ENCODE results near the gene SLC36A2. TPM values are rescaled to one million over a fixed set of nuclear protein-coding genes. Genes with fewer than 3 reads are reported as not detected.

The SLC36A2 gene
- total and polyA plus RNA-seq, 4 donors, result not detected

GRCh38 chr5:151332857-151333256, 14.5 kb downstream of the SLC36A2 start:
- no peaks in the 10 kb centered on the region for H3K4me1 ChIP-seq (ENCODE audit: control insufficient read depth in 4 of 4, insufficient read depth in 4 of 4, low read length in 3 of 4)
- WGBS, result 92% methylated on average over 2 of the region's 2 CpGs

GRCh38 chr5:151328734-151329133, 18.6 kb downstream of the SLC36A2 start:
- no peaks in the 10 kb centered on the region for H3K27me3 ChIP-seq (ENCODE audit: control insufficient read depth in 4 of 4, insufficient read depth in 4 of 4, low read length in 3 of 4)
- peaks cover 0 to 4% (median 0%) of the 10 kb centered on the region in 4 donors for H3K9me3 ChIP-seq (ENCODE audit: control insufficient read depth in 4 of 4, low read length in 3 of 4)
- no peaks in the 10 kb centered on the region for H3K36me3 ChIP-seq (ENCODE audit: control insufficient read depth in 4 of 4, insufficient read depth in 3 of 4, low read depth in 1 of 4, low read length in 3 of 4)
- no peaks in the 10 kb centered on the region for H3K4me1 ChIP-seq (ENCODE audit: control insufficient read depth in 4 of 4, insufficient read depth in 4 of 4, low read length in 3 of 4)
- no peak overlapping the region for H3K4me3 ChIP-seq (ENCODE audit: low read depth in 1 of 3, low read length in 3 of 3)
- DNase-seq (ENCODE audit: low spot score), result no peak
- WGBS, result 80% methylated on average over 4 of the region's 4 CpGs
- H3K9ac ChIP-seq (ENCODE audit: low read depth in 1 of 2, low read length in 2 of 2), result no peak overlapping the region
- TF ChIP-seq JUND (IDR thresholded peaks at IDR 0.05), result no peak
- TF ChIP-seq HNF4A (conservative IDR thresholded peaks at IDR 0.05), result no peak
- no peak for TF ChIP-seq YY1 (IDR thresholded peaks at IDR 0.05)
- no peak for TF ChIP-seq RXRA (IDR thresholded peaks at IDR 0.05)
- no peak for TF ChIP-seq GABPA (IDR thresholded peaks at IDR 0.05 in 1 of 2, conservative IDR thresholded peaks at IDR 0.05 in 1 of 2)
- no peak for TF ChIP-seq NR2F2 (IDR thresholded peaks at IDR 0.05)
- no peak for TF ChIP-seq TAF1 (conservative IDR thresholded peaks at IDR 0.05)
- TF ChIP-seq ZBTB33 (IDR thresholded peaks at IDR 0.05), result no peak
- TF ChIP-seq RAD21 (IDR thresholded peaks at IDR 0.05), result no peak
- no peak for TF ChIP-seq FOXA1 (IDR thresholded peaks at IDR 0.05)
- TF ChIP-seq REST (IDR thresholded peaks at IDR 0.05), result no peak
- TF ChIP-seq MAX (IDR thresholded peaks at IDR 0.05), result no peak
- no peak for TF ChIP-seq EGR1 (IDR thresholded peaks at IDR 0.05; ENCODE audit: low read depth in 2 of 2)
- no peak for TF ChIP-seq SP1 (IDR thresholded peaks at IDR 0.05)
- TF ChIP-seq CTCF (IDR thresholded peaks at IDR 0.05; ENCODE audit: low read depth, low read length, missing input control), result no peak
- no peak for TF ChIP-seq HNF4G (IDR thresholded peaks at IDR 0.05)
- no peak for TF ChIP-seq ATF3 (IDR thresholded peaks at IDR 0.05)
- H3K27ac ChIP-seq (ENCODE audit: low read depth in 1 of 2, low read length in 2 of 2), result no peak overlapping the region

More at GRCh38 chr5:151332857-151333256, 14.5 kb downstream of the SLC36A2 start:
- Histone ChIP-seq H3K4me3 (ENCODE audit: low read depth in 1 of 3, low read length in 3 of 3) (no peak overlapping the region), H3K27ac (ENCODE audit: low read depth in 1 of 2, low read length in 2 of 2) (no peak overlapping the region), H3K9me3 (ENCODE audit: control insufficient read depth in 4 of 4, low read length in 3 of 4) (no peaks in the 10 kb centered on the region), H3K27me3 (ENCODE audit: control insufficient read depth in 4 of 4, insufficient read depth in 4 of 4, low read length in 3 of 4) (peaks cover 0 to 2% (median under 1%) of the 10 kb centered on the region in 4 donors), H3K9ac (ENCODE audit: low read depth in 1 of 2, low read length in 2 of 2) (no peak overlapping the region), H3K36me3 (ENCODE audit: control insufficient read depth in 4 of 4, insufficient read depth in 3 of 4, low read depth in 1 of 4, low read length in 3 of 4) (no peaks in the 10 kb centered on the region)
- no peak for TF ChIP-seq HNF4G (IDR thresholded peaks at IDR 0.05)
- no peak for TF ChIP-seq CTCF (IDR thresholded peaks at IDR 0.05; ENCODE audit: low read depth, low read length, missing input control)
- DNase-seq (ENCODE audit: low spot score), result no peak
